Measurements from ENCODE around the gene AK3. TPM values are rescaled to one million over a fixed set of nuclear protein-coding genes. Genes with fewer than 3 reads are reported as not detected.
"Not testable (repeated sequence)": the region's sequence is repeated elsewhere in the genome, so short reads cannot be mapped to it uniquely, and the experiment has no call there.

The AK3 gene
- total RNA-seq, 4 donors from 2014 or later: 57.9 to 129 (median 78.4) TPM

DNA sequence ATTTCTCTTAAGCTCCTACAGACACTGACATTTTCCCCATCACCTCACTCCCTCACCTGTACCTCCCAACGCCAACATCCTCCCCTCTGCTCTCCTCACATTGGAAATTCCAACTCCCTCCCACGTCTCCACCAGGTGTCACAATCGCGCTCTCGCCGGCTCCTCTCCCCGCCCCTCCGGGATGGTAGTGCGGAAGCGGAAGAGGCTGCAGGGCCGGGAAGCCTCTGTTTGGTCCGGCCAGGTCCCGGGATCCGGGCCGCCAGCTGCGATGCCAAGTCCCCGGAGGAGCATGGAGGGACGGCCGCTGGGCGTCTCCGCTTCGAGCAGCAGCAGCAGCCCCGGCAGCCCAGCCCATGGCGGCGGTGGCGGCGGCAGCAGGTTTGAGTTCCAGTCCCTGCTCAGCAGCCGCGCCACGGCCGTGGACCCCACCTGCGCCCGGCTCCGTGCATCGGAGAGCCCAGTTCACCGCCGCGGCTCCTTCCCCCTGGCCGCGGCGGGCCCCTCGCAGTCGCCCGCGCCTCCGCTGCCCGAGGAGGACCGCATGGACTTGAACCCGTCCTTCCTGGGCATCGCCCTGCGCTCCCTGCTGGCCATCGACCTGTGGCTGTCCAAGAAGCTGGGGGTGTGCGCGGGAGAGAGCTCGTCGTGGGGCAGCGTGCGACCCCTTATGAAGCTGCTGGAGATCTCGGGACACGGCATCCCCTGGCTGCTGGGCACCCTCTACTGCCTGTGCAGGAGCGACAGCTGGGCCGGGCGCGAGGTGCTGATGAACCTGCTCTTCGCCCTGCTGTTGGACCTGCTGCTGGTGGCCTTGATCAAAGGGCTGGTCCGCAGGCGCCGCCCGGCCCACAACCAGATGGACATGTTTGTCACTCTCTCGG is 78.7 kb downstream of the AK3 start, which contains the start of gene PLPP6:
TSS of gene PLPP6 (plus strand) at position 187 of the 881 bp plus-strand sequence. CDS start at position 269, 82 bp downstream.
- no peaks in the 10 kb centered on the region for H3K9me3 ChIP-seq
- intact Hi-C loops (cut with DNase I; ENCODE audit: low total_unique reads): no loop called here
- H3K27me3 ChIP-seq: no peaks in the 10 kb centered on the region
- no peaks in the 10 kb centered on the region for H3K36me3 ChIP-seq
- H3K4me3 ChIP-seq: peak within 1 kb of the TSS; percentile 49 to 85
- no peaks in the 10 kb centered on the region for H3K4me1 ChIP-seq
- DNase-seq: peak; percentile 85 to 87
- H3K27ac ChIP-seq: peak within 1 kb of the TSS; percentile 68 to 86
- peak; percentile 54 to 61 for TF ChIP-seq POLR2A (IDR thresholded peaks at IDR 0.05)
- TF ChIP-seq, protein P1, sequence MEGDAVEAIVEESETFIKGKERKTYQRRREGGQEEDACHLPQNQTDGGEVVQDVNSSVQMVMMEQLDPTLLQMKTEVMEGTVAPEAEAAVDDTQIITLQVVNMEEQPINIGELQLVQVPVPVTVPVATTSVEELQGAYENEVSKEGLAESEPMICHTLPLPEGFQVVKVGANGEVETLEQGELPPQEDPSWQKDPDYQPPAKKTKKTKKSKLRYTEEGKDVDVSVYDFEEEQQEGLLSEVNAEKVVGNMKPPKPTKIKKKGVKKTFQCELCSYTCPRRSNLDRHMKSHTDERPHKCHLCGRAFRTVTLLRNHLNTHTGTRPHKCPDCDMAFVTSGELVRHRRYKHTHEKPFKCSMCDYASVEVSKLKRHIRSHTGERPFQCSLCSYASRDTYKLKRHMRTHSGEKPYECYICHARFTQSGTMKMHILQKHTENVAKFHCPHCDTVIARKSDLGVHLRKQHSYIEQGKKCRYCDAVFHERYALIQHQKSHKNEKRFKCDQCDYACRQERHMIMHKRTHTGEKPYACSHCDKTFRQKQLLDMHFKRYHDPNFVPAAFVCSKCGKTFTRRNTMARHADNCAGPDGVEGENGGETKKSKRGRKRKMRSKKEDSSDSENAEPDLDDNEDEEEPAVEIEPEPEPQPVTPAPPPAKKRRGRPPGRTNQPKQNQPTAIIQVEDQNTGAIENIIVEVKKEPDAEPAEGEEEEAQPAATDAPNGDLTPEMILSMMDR (IDR thresholded peaks at IDR 0.05): peak; percentile 57 to 80 (median 75)

- TF ChIP-seq POLR2A (IDR thresholded peaks at IDR 0.05): no peak
- TF ChIP-seq, protein P1 (IDR thresholded peaks at IDR 0.05): no peak
- Histone ChIP-seq H3K4me1 (no peaks in the 10 kb centered on the region), H3K9me3 (no peaks in the 10 kb centered on the region), H3K27ac (peak overlapping the region; percentile 68 to 86), H3K4me3 (peak overlapping the region; percentile 49 to 85), H3K36me3 (no peaks in the 10 kb centered on the region), H3K27me3 (no peaks in the 10 kb centered on the region)
- intact Hi-C loops (cut with DNase I; ENCODE audit: low total_unique reads): no loop called here
- no peak for DNase-seq
Measured at GRCh38 chr9:4661611-4662010, 79.4 kb downstream of the AK3 start.

DNA sequence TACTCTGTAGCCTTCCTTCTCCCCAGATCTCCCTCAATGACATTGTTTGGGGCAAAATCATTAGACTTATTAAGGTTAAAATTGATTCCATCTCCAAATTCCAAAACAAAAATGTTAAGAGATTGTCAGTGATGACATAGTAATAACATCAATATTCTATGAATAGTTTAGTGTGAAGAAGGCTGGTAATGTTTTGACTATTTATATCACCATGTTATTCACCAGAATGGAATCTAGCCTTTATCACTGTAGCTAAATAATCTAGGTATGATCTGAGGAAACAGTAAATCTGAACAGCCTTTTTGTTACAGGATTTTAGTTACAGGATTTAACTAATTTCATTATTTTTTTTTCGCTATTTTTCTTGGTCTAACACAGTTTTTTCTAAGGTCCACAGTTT is 79.8 kb downstream of the AK3 start:
- Histone ChIP-seq H3K4me1 (no peaks in the 10 kb centered on the region), H3K4me3 (no peak overlapping the region), H3K27me3 (no peaks in the 10 kb centered on the region), H3K9me3 (no peaks in the 10 kb centered on the region), H3K36me3 (no peaks in the 10 kb centered on the region), H3K27ac (no peak overlapping the region)
- intact Hi-C loops (cut with DNase I; ENCODE audit: low total_unique reads): no loop called here
- TF ChIP-seq POLR2A (IDR thresholded peaks at IDR 0.05): no peak
- TF ChIP-seq, protein P1 (IDR thresholded peaks at IDR 0.05): no peak
- DNase-seq: no peak

- H3K27me3 ChIP-seq; H3K27ac ChIP-seq; H3K4me1 ChIP-seq; H3K9me3 ChIP-seq; DNase-seq; intact Hi-C loops (cut with DNase I; ENCODE audit: low total_unique reads); H3K4me3 ChIP-seq; H3K36me3 ChIP-seq: not testable (repeated sequence)
Measured at GRCh38 chr9:4660665-4661064, 80.3 kb downstream of the AK3 start.

Other genes starting within 250 kb of the AK3 start
- 1 to 10 TPM; 5.6 to 8.3 (median 7.2) TPM for gene PLPP6, start 78.9 kb downstream of the AK3 start, total RNA-seq
- 10 to 100 TPM in 1 of 4 donors, 1 to 10 TPM in 2, under 1 TPM in 1; 0.51 to 13.6 (median 6.5) TPM for gene SPATA6L, start 74.7 kb downstream of the AK3 start, total RNA-seq
- gene CDC37L1, start 61.6 kb downstream of the AK3 start, total RNA-seq: 10 to 100 TPM; 21.1 to 50.5 (median 34.0) TPM
- 10 to 100 TPM; 21.3 to 49.7 (median 37.7) TPM for gene RCL1, start 51.7 kb upstream of the AK3 start, total RNA-seq
- gene JAK2, start 244.1 kb upstream of the AK3 start, total RNA-seq: 10 to 100 TPM; 12.8 to 47.1 (median 26.5) TPM